ENCODE results near the gene USP10. TPM values are rescaled to one million over a fixed set of nuclear protein-coding genes. Genes with fewer than 3 reads are reported as not detected.

The USP10 gene
- total and polyA plus RNA-seq, 2 donors (not counting 3 experiments of a cell fraction or from before 2014, with no cell fraction given) = 84.0 to 115 TPM

DNA sequence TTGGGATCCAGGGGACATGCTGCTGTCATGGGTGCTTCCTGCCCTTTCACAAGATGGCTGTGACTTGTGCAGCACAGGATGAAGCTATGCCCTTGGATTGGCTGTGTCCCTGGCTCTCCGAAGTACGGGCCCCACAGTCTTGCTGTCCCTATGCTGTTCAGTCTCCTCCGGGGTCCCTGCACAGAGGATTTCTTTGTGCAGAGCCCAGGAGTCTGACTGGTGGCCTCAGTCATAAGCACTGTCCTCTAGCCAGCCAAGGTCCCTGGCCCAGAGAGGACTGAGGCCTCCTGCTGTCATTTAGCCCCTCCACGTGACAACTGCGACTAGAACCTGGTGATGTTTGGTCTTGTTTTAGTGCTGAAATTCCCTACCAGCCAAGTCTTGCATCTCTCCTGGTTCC, 77.6 kb downstream of the USP10 start:
- Histone ChIP-seq H3K4me3 (replicated peaks in 1 of 3; ENCODE audit: insufficient read depth in 1 of 3, low read depth in 1 of 3, low read length in 3 of 3) (no peak overlapping the region), H2AFZ (ENCODE audit: low read depth, low read length) (no peak overlapping the region), H3K27ac (ENCODE audit: insufficient read depth, low read depth, low read length) (no peak overlapping the region), H3K79me2 (ENCODE audit: control insufficient read depth, insufficient read depth, low read length) (no peaks in the 10 kb centered on the region), H3K9me1 (replicated peaks; ENCODE audit: control insufficient read depth, extremely low read depth, insufficient read depth, low read length) (no peaks in the 10 kb centered on the region), H3K4me1 (ENCODE audit: control insufficient read depth, extremely low read depth, insufficient read depth, low read length) (peaks cover 9% of the 10 kb centered on the region), H3K27me3 (ENCODE audit: control insufficient read depth in 2 of 2, insufficient read depth in 2 of 2, low read length in 2 of 2) (no peaks in the 10 kb centered on the region), H3K9ac (replicated peaks; ENCODE audit: extremely low read depth, insufficient read depth, low read length) (no peak overlapping the region), H3K9me3 (replicated peaks; ENCODE audit: control insufficient read depth, insufficient read depth, low read length) (no peaks in the 10 kb centered on the region), H4K20me1 (replicated peaks; ENCODE audit: control insufficient read depth, extremely low read depth, insufficient read depth, low read length) (no peaks in the 10 kb centered on the region), H3K36me3 (ENCODE audit: control insufficient read depth in 2 of 2, extremely low read depth in 1 of 2, insufficient read depth in 2 of 2, low read length in 2 of 2) (peaks cover 26 to 33% of the 10 kb centered on the region in 2 experiments), H3K4me2 (ENCODE audit: insufficient read depth, low read length) (no peak overlapping the region)
- CTCF ChIA-PET = no interaction called here
- no TSS peak for BruUV-seq (replicated peaks)
- intact Hi-C loops (cut with micrococcal nuclease) = no loop called here
- DNase-seq (ENCODE audit: low read depth, low spot score) (no peak), FAIRE-seq (no peak)
- TF ChIP-seq MAX (IDR thresholded peaks at IDR 0.05; ENCODE audit: insufficient read depth, insufficient read length) = no peak
- dilution Hi-C loops (cut with MboI; ENCODE audit: extremely low pct_ligation_motif_present, low sequenced_read_pairs) = no loop called here
- POLR2A ChIA-PET = no interaction called here

DNA sequence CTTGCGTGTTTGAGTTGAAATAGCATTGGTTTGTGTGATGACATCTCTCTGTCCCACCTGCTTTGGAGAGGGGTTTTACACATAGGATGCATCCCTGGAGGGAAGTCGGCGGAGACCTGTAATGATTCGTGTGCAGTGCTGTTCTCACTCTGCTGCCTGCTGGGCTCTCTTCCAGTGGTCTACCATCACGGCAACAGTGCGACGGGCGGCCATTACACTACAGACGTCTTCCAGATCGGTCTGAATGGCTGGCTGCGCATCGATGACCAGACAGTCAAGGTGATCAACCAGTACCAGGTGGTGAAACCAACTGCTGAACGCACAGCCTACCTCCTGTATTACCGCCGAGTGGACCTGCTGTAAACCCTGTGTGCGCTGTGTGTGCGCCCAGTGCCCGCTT, 78.9 kb downstream of the USP10 start:
- Histone ChIP-seq H3K79me2 (ENCODE audit: control insufficient read depth, insufficient read depth, low read length) (no peaks in the 10 kb centered on the region), H3K36me3 (ENCODE audit: control insufficient read depth in 2 of 2, extremely low read depth in 1 of 2, insufficient read depth in 2 of 2, low read length in 2 of 2) (peaks cover 17 to 25% of the 10 kb centered on the region in 2 experiments), H3K4me1 (ENCODE audit: control insufficient read depth, extremely low read depth, insufficient read depth, low read length) (peaks cover 9% of the 10 kb centered on the region), H4K20me1 (replicated peaks; ENCODE audit: control insufficient read depth, extremely low read depth, insufficient read depth, low read length) (no peaks in the 10 kb centered on the region), H3K9me3 (replicated peaks; ENCODE audit: control insufficient read depth, insufficient read depth, low read length) (no peaks in the 10 kb centered on the region), H3K4me2 (ENCODE audit: insufficient read depth, low read length) (no peak overlapping the region), H3K9ac (replicated peaks; ENCODE audit: extremely low read depth, insufficient read depth, low read length) (no peak overlapping the region), H2AFZ (ENCODE audit: low read depth, low read length) (no peak overlapping the region), H3K27ac (ENCODE audit: insufficient read depth, low read depth, low read length) (no peak overlapping the region), H3K4me3 (replicated peaks in 1 of 3; ENCODE audit: insufficient read depth in 1 of 3, low read depth in 1 of 3, low read length in 3 of 3) (no peak overlapping the region), H3K27me3 (ENCODE audit: control insufficient read depth in 2 of 2, insufficient read depth in 2 of 2, low read length in 2 of 2) (no peaks in the 10 kb centered on the region), H3K9me1 (replicated peaks; ENCODE audit: control insufficient read depth, extremely low read depth, insufficient read depth, low read length) (no peaks in the 10 kb centered on the region)
- FAIRE-seq (no peak), DNase-seq (ENCODE audit: low read depth, low spot score) (no peak)
- BruUV-seq (replicated peaks) = no TSS peak
- dilution Hi-C loops (cut with MboI; ENCODE audit: extremely low pct_ligation_motif_present, low sequenced_read_pairs) = no loop called here
- ChIA-PET POLR2A (no interaction called here), CTCF (no interaction called here)
- TF ChIP-seq GATA2 (IDR thresholded peaks at IDR 0.05; ENCODE audit: insufficient read depth, insufficient read length, low read depth, low read length) (no peak), MYC (IDR thresholded peaks at IDR 0.05; ENCODE audit: low read depth, low read length) (no peak), FOS (IDR thresholded peaks at IDR 0.05; ENCODE audit: borderline replicate concordance, insufficient read depth, low read length) (no peak), POLR2AphosphoS5 (IDR thresholded peaks at IDR 0.05; ENCODE audit: insufficient read depth, low read depth, low read length) (no peak), EZH2 (IDR thresholded peaks at IDR 0.05; ENCODE audit: borderline replicate concordance, low read depth, low read length, severe bottlenecking) (no peak), CTCF (IDR thresholded peaks at IDR 0.05; ENCODE audit: extremely low read depth in 1 of 2, insufficient read depth in 1 of 2, low read depth in 1 of 2, low read length in 2 of 2) (no peak), POLR2A (IDR thresholded peaks at IDR 0.05; ENCODE audit: low read depth, low read length) (no peak), JUN (IDR thresholded peaks at IDR 0.05; ENCODE audit: borderline replicate concordance, insufficient read depth, insufficient read length, low read depth) (no peak), MAX (IDR thresholded peaks at IDR 0.05; ENCODE audit: insufficient read depth, insufficient read length) (no peak)
- intact Hi-C loops (cut with micrococcal nuclease) = no loop called here

Data from endothelial cell of umbilical vein (primary cell).